Psoas muscle (tissue), 8 donors: ENCODE results near the gene XRCC5. TPM values are rescaled to one million over a fixed set of nuclear protein-coding genes. Genes with fewer than 3 reads are reported as not detected.

ENCODE experiments used
- ATAC-seq, 4 donors: fragments of 200-7000 bp; cut with Tn5 transposase; one replicate each; pipeline ENCODE4 v1.9.1; 2020; ENCODE audit warnings: moderate library complexity in 3 of 4, mild to moderate bottlenecking in 2 of 4
- DNase-seq, 2 donors: peaks; one replicate each; pipeline ENCODE4 v3.0.0-alpha.2; 2020
- H3K27ac ChIP-seq: fragments of 200-600 bp; one replicate; pipeline ENCODE4 v1.8.0; 2022
- H3K27me3 ChIP-seq, 3 donors: fragments of 200-600 bp in 1 of 3; one replicate each; pipeline versions ENCODE4 v1.6.1 to v1.8.0; 2013 to 2022; ENCODE audit warnings: low read length in 2 of 3, mild to moderate bottlenecking in 2 of 3, moderate library complexity in 1 of 3; ENCODE audit not compliant: insufficient read depth in 3 of 3
- H3K36me3 ChIP-seq, 2 donors: fragments of 200-600 bp in 1 of 2; one replicate each; pipeline versions ENCODE4 v1.6.1 to v1.8.0; 2013 to 2022; ENCODE audit warnings: low read depth in 1 of 2, mild to moderate bottlenecking in 1 of 2, moderate library complexity in 1 of 2; ENCODE audit not compliant: insufficient read depth in 1 of 2
- H3K4me1 ChIP-seq: fragments of 200-600 bp; one replicate; pipeline ENCODE4 v1.8.0; 2022
- H3K4me3 ChIP-seq: fragments of 200-600 bp; one replicate; pipeline ENCODE4 v1.8.0; 2022; ENCODE audit warnings: mild to moderate bottlenecking
- H3K9me3 ChIP-seq: fragments of 200-600 bp; one replicate; pipeline ENCODE4 v1.8.0; 2022
- CTCF ChIP-seq: fragments of 200-600 bp; IDR thresholded peaks from one replicate; pipeline ENCODE4 v1.8.0; 2022; ENCODE audit warnings: antibody characterized with exemption
- WGBS, 3 donors: extraction: QIAGEN DNeasy Blood & Tissue Kit; methylation state at CpG; one replicate each; pipeline versions ENCODE4 v1.1.6 to v1.1.7; 2013; 5-methylcytosine and 5-hydroxymethylcytosine counted together
- intact Hi-C, 2 donors: fragments of 100-400 bp; cut with DNase I; formaldehyde crosslinking; loops; one replicate each; pipeline versions ENCODE4 v1.11.0 to v1.14.2; 2022
- polyA plus RNA-seq, 3 donors: library from polyadenylated mRNA; stranded (reverse); fragments of 200-250 nt; gene quantifications; one replicate each; pipeline ENCODE4 v1.2.3, GENCODE V29; 2013
- total RNA-seq, 4 donors: library from RNA; stranded (reverse); fragmentation: NEBNext Ultra II Directional in 2 of 4; extraction: Animal tissue kit (Norgen Biotek cat#: 25700) in 2 of 4; gene quantifications; one replicate each; pipeline versions ENCODE4 v1.2.1 to v1.2.4, GENCODE V29; 2021 to 2023
- donor health status: healthy with polysubstance abuse.
- donor health status: DM: no; HTN: no; CAD: no; lungs with moderate emphysema.
- donor health status: Bipolar disorder and iron deficiency.
- donor health status: healthy.
- donor health status: DM: yes; HTN: yes; CAD: no.
- donor health status: DM: no; HTN: no; CAD: no.
- donor health status: DM: no; HTN: no; CAD: no.
- donor health status: DM: yes; HTN: yes; CAD: no.

Gene XRCC5
- total and polyA plus RNA-seq, 7 donors, result 75.3 to 173 (median 140) TPM

- no peaks in the 10 kb centered on the region for H3K4me1 ChIP-seq
- WGBS, 3 donors, result 83 to 89% (median 87%) methylated on average over 3 of the region's 3 CpGs
- intact Hi-C loops, result no loop called here
These were observed 137.6 kb downstream of the XRCC5 start for GRCh38 chr2:216246766-216247165.

More at GRCh38 chr2:216246766-216247165, 137.6 kb downstream of the XRCC5 start:
- no peak for TF ChIP-seq CTCF
- no peak overlapping the region for H3K4me3 ChIP-seq
- no peaks in the 10 kb centered on the region for H3K9me3 ChIP-seq
- H3K27me3 ChIP-seq, result no peaks in the 10 kb centered on the region
- DNase-seq (no peak), ATAC-seq (no peak)
- H3K27ac ChIP-seq, result no peak overlapping the region
- no peaks in the 10 kb centered on the region for H3K36me3 ChIP-seq

Other genes starting within 250 kb of the XRCC5 start
- gene MREG, start 95.8 kb upstream of the XRCC5 start, total RNA-seq, result under 1 TPM; 0.24 to 0.64 (median 0.43) TPM
- 1 to 10 TPM in 1 of 3 donors, under 1 TPM in 2; 0.34 to 6.8 (median 0.37) TPM for gene MREG, start 95.8 kb upstream of the XRCC5 start, polyA plus RNA-seq
- gene PECR, start 27.5 kb upstream of the XRCC5 start, total RNA-seq, result 1 to 10 TPM; 2.5 to 4.8 (median 3.0) TPM
- gene PECR, start 27.5 kb upstream of the XRCC5 start, polyA plus RNA-seq, result 1 to 10 TPM; 1.9 to 2.5 (median 2.5) TPM
- under 1 TPM in 2 of 4 donors, not detected in 2; 0.07 to 0.41 TPM for gene TMEM169, start 27.4 kb upstream of the XRCC5 start, total RNA-seq
- gene TMEM169, start 27.4 kb upstream of the XRCC5 start, polyA plus RNA-seq, result under 1 TPM; 0.07 to 0.08 (median 0.08) TPM